ENCODE results near the gene ZNF200.
A peak's percentile ranks its signal among the peaks of the same experiment; 100 is the strongest.
"Not testable (repeated sequence)": the region's sequence is repeated elsewhere in the genome, so short reads cannot be mapped to it uniquely, and the experiment has no call there.

The ZNF200 gene

DNA sequence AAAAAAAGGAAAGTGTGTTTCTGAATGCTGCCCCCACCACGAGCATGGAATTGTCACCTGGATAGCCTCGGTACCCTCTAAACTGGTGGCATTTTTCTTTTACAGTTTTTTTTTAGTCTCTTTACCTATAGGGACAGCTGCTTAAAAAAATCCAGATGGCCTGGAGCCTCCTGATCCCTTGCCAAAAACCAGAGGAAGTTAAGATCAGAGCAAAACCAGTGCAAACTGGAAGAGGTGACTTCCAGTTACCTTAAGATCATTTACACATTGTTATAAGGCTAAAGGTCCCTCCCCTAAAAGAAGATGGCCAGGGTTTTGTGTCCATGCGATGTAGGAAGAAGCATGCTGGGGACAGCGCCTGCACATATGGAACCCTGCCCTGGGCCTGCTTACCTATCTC, 18.0 kb upstream of the ZNF200 start:
- no peak for DNase-seq (ENCODE audit: low read depth in 1 of 2, low spot score in 1 of 2)

DNA sequence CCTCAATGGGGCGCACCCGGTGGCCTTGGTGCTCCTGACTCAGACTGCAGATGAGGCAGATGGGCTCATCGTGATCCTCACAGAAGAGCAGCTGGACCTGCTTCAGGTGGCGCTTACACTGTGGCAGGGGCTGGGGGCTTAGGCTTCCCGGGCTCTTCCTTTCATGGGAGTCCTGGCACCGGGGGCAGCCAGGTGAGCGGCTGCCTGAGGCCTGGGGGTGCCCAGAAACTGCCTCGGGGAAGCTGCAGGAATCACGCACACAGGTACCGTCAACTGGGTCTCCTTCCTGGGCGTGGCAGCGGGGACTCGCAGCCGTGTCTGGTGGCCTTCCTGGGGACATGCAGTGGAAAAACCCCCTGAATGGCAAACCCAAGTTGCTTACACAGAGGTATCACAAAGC, 14.5 kb upstream of the ZNF200 start:
- DNase-seq (ENCODE audit: low read depth in 1 of 2, low spot score in 1 of 2), result no peak

DNA sequence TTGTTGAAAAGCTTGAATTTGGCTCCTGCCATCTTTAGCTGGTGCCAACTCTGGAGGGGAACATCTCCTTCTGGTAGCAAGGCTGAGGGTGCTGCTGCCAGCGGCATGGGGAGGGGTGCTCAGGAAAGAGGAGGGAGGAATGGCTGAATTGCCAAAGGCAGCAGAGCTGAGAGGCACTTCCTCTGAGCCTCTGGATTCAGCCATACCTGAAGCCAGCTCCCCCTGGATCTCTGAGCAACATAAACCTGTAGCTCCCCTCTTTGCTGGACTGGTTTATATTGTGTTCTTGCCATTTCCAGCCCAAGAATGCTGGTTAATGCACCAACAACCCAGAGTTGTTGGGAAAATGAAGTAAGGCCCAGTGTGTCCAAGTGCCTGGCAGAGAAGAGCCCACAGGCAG, 14.1 kb upstream of the ZNF200 start:
- no peak for DNase-seq (ENCODE audit: low read depth in 1 of 2, low spot score in 1 of 2)

DNA sequence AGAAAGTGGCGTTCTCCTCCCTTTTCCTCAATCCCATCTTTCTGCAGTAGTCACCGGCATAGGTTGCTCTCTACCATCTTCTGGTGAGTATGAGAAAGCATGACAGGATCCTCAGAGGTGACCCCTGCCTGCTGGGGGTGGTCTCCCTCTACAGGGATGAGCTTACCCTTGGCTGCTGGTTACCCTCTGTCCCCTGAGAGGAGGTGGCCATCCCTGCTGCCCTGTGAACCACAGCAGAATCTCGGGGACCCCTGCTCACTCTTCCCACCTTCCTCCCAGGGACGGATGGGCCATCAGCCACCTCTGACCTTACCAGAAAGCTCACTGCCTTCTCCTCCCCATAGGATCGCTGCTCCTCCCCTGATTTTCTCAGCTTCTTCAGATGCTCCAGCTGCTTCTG, 13.6 kb upstream of the ZNF200 start:
- DNase-seq (ENCODE audit: low read depth in 1 of 2, low spot score in 1 of 2), result no peak

DNA sequence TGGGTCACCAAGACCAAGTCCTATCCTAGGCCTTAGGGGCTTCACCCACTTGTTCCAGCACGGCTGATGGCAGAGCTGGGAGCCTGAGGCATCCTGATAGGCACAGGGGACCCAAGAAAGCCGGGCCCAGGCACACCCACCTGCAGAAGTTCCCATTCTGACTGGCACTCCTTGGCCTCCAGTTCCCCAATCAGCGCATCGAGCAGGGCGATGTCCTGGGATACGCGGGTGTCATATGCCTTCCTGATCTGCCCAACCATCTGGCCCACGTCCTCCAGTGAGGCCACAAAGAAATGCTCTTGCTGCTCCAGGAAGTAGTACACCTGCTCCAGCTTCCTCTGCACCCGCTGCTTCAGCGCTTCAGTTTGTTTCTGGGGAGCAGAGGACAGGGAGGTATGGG, 11.9 kb upstream of the ZNF200 start:
- DNase-seq (ENCODE audit: low read depth in 1 of 2, low spot score in 1 of 2), result no peak

DNA sequence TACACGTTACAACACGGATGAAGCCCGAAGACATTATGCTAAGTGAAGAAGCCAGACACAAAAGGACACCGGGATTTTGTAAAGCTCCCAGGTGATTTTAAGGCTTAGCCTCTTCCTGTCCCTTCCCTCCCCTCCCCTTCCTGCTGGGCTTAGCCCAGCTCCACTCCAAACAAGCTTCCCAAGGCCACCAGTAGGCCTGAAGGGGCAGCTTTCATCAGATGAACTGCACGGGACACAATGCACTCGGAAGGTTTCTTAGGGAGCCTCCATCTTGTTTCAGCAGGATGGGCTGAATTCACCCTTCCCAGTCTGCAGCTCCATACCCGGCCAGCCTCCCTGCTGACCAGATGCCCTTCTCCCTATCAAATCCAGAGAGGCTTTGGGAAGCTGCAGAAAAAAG, 11.0 kb upstream of the ZNF200 start:
- DNase-seq (ENCODE audit: low read depth in 1 of 2, low spot score in 1 of 2), result no peak

DNA sequence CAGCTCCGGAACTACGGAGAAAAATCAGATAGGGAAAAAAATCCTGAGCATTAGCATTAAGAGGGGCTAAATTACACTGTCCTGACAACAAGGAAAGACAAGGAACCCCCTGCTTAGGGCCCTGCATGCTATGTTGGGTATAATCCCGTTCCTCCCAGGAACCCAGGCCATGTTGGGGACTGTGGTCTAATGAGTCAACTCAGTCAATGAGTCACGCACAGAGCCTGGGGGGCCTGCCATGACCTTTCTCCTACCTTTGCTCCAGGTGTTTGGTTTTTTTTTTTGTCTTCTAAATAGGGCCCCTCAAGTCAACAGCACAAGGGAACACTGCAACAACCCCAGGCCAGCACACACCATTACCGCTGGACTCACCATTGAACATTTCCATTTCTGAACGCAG, 8.9 kb upstream of the ZNF200 start:
- no peak for DNase-seq (ENCODE audit: low read depth in 1 of 2, low spot score in 1 of 2)

DNA sequence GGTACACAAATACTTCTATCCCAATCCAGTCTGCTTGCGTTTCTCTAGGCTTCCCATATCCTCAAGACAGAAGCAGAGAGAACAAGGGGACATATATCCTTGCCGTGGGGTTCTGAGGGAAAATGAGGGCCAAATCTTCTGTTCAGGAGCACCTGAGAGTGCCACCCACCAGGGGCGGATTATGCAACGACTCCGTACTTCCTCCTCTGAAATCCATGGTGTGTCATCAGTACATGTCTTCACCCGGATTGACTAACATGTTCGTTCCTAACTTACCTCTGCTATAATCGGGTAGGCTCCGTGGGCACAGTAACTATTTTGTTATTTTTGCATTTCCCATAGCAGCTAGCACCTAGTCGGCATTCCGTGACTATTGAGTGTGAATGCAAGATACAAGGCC, 7.8 kb upstream of the ZNF200 start:
- DNase-seq (ENCODE audit: low read depth in 1 of 2, low spot score in 1 of 2), result no peak

DNA sequence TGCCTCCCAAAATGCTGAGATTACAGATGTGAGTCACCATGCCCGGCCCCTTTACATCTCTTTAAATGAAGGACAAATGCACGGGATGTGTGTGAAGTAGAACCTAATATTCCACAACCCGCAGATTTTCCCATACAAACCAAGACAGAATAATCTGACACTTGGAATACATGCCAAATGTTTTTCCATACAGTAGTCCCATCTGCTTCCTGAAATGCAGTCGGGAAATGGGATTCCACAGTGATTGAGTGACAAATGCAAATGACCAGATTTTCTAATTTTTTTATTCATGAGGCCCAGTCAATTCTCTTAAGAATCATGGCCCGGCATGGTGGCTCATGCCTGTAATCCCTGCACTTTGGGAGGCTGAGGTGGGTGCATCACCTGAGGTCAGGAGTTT, 6.8 kb upstream of the ZNF200 start:
- DNase-seq (ENCODE audit: low read depth in 1 of 2, low spot score in 1 of 2), result no peak

DNA sequence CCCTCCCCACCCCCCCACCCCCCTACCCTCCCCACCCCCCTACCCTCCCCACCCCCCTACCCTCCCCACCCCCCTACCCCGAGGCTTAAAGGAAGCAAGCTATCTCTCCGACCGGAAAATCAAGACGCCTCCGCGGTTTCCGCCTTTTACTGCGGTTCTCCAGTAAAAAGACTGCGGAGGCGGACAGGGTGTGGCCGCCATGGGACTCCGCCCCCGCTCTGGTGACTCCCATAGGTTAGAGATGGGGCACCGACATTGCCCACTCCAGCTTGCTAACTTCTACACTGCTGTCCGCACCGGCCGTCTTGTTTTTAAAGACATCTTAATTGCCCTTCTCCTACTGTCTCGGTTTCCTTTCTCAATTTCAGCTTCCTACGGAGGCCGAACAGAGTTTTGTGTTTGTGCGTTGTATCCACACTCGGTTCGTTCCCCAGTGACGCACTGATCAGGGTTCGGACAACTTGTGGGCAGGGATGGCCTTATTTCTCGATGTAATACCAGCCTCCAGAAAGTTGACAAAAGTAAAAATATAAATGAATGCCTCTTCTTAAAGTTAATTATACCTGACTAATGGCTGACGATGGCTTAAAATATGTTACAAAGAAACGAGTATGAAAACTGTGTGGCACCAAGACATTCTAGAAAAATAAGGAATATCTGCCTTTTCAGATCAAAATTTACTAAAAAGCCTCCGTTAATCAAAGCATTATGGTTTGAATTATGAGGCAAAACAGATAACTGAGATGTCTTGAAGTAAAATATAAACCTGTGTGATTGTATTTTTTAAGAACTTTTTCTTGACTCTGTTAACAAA, 1.1 kb upstream of the ZNF200 start:
- DNase-seq (ENCODE audit: low read depth in 1 of 2, low spot score in 1 of 2), result peak in 1 of 2 donors; percentile 15

DNA sequence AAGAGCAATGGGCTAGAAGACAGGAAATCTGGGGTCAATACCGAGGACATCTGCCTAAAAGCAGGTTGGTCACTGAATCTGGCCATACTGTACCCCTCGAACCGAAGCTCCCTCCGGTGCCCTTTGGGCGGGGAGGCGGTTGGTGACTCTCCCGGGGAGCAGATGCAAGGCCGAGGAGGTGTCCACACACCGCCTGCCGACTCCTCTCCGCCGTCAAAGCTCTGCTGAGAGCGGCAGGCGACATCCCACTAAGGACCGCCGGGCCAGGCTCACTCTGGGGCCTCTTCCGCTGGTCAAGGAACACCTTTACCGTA, 458 bp downstream of the ZNF200 start:
- DNase-seq (ENCODE audit: low read depth in 1 of 2, low spot score in 1 of 2), result no peak

DNA sequence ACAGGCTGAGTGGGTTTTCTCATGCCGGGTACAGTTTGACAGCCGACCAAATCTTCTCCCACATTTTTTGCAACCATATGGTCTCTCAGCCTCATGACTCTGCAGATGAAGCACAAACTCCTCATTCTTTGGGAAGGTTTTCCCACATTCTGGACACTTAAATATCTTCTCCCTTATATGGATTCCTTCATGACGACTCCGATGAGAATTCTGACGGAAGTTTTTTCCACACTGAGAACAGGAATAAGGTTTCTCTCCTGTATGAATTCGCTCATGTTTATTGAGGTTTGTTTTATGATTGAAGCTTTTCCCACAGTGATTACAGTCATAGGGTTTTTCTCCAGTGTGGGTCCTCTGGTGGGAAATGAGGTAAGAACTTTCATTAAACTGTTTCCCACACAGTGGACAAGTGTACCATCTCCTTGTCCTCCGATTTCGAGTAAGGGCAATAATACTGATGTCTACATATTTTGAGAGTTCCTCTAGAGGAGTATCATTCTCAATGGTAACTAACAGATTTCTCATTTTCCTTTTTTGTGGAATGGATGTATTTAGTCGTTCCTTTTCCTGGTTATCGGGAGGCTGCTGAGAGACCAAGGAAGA, 10.9 kb downstream of the ZNF200 start:
- DNase-seq (ENCODE audit: low read depth in 1 of 2, low spot score in 1 of 2), result no peak

DNA sequence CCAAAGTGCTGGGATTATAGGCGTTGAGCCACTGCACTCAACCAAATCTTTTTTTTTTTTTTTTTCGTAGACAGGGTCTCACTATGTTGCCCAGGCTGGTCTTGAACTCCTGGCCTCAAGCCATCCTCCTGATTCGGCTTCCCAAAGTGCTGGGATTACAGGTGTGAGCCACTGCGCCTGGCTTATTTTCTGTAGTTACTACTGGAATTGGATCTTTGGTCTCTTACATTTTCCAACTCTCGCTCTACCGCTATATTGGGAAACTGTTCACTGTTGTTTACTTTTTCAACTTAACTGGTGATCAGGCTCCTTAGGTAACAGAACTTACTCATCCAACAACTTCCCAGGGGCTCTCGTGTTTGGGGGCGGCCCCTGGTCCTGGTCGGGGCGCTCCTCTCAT, 14.1 kb downstream of the ZNF200 start:
- DNase-seq (ENCODE audit: low read depth in 1 of 2, low spot score in 1 of 2), result no peak

DNA sequence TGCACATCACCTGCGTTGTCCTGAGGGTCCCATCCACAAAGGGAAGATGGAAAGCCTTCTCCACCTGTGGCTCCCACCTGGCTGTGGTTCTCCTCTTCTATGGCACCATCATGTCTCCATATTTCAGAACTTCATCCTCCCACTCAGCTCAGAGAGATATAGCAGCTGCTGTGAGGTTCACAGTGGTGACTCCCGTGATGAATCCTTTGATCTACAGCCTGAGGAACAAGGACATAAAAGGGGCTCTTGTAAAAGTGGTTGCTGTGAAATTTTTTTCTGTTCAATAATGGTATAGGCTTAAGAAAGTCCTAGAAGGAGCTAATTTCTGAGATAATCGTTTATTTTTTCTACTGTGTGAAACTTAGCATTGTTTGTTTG, 18.7 kb downstream of the ZNF200 start:
- DNase-seq (ENCODE audit: low read depth in 1 of 2, low spot score in 1 of 2), result no peak

DNA sequence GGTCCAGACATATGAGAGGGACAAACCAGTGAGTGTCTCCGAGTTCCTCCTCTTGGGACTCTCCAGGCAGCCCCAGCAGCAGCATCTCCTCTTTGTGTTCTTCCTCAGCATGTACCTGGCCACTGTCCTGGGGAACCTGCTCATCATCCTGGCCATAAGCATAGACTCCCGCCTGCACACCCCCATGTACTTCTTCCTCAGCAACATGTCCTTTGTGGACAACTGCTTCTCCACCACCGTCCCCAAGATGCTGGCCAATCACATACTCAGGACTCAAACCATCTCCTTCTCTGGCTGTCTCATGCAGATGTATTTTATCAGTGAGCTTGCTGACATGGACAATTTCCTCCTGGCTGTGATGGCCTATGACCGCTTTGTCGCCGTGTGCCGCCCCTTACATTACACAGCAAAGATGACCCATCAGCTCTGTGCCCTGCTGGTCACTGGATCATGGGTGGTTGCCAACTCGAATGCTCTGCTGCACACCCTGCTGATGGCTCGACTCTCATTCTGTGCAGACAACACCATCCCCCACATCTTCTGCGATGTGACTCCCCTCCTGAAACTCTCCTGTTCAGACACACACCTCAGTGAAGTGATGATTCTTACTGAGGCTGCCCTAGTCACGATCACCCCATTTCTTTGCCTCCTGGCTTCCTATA, 19.2 kb downstream of the ZNF200 start:
- no peak for DNase-seq (ENCODE audit: low read depth in 1 of 2, low spot score in 1 of 2)

DNA sequence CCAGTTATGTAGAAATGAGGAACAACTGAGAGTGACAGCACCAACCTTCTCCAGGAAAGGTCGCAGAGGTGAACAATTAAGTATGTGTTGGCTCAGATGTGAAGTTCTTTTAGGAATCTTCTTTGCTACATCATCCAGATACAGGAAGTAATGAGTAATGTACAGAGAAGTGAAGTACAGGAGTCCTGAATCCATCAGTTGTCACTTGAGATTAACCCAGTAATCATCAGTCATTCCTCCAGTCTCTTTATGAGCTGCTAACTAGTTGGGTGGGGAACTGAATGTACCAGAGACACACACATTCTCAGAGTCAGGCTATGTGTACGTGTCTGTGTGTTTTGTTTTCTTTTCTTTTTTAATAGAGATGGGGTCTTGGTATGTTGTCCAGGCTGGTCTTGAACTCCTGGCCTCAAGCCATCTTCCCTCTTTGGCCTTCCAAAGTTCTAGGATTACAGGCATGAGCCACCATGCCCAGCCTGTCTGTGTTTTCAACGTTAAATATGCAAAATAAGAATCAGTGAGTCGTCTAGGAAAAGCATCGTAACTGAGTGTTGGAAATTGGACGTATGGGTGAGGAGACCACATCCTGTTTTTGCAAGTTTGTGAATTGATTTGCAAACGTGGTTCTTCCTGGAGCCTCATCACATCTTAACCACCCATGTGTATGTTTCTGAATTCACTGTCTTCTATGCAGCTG, 19.9 kb downstream of the ZNF200 start:
- DNase-seq (ENCODE audit: low read depth in 1 of 2, low spot score in 1 of 2), result no peak

DNA sequence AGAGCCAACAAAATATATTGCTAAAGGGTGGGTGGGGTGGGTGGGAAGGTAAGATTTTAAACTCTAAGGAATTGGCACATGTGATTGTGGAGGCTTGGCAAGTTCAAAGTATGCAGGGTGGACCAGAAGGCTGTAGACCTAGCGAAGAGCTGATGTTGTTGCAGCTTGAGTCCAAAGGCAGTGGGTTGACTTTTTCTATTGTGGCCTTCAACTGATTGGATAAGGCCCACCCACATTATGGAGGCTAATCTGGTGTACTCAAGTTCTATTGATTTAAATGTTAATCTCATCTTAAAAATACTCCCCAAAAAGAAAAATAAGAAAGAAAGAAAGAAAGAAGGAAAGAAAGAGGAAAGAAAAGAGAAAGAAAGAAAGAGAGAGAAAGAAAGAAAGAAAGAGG, 22.4 kb downstream of the ZNF200 start:
- no peak for DNase-seq (ENCODE audit: low read depth in 1 of 2, low spot score in 1 of 2)

DNA sequence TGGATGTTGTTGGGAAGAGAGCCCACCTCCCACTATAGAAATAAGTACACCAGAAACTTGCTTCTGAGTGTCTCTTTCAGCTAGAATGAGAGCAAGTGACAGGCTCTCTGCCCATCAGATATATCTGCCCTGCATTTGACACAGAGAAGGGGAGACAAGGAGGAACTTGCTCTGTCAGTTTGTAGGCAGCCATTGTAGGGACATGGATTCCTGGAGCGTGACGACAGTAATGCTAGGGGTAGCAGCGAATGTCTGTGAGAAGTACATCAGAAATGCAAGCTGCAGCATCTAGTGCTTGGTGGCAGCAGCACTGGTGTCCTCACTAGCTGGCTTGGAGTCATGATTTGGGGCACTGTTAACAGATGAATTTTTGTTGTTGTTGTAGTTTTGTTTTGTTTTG, 23.0 kb downstream of the ZNF200 start:
- DNase-seq (ENCODE audit: low read depth in 1 of 2, low spot score in 1 of 2), result no peak

DNA sequence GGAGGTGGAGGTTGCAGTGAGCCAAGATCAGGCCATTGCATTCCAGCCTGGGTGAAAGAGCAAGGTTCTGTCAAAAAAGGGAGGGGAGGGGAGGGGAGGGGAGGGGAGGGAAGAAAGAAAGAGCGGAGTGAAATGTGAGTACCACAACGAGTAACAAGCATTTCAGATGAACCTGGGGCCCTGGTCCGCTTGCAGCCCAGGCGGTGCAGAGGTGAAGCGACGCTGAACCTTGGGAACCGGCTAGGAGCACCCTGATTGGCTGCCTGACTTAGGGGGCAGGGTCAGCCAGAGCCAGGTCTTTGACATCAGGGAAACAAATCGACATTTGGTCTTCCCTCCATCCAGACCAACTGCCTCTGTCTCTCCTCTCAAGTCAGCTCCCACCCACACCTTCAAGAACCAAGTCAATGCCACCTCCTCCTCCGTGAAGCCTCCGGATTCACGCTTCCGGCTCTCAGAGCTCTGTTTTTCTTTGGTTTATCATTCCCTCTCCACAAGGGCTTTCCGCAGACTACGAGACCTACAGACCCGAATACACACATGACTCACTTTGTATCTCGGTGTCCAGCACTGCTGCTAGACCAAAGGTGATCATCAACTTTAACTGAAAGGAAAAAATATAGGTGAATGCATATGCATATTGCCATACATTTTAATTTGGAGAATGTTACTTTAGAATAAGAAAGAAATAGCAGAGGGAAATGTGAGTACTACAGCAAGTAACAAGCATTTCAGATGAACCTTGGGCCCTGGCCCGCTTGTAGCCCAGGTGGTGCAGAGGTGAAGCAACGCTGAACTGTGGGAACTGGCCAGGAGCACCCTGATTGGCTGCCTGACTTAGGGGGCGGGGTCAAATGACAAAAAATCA, 27.6 kb downstream of the ZNF200 start:
- no peak for DNase-seq (ENCODE audit: low read depth in 1 of 2, low spot score in 1 of 2)

DNA sequence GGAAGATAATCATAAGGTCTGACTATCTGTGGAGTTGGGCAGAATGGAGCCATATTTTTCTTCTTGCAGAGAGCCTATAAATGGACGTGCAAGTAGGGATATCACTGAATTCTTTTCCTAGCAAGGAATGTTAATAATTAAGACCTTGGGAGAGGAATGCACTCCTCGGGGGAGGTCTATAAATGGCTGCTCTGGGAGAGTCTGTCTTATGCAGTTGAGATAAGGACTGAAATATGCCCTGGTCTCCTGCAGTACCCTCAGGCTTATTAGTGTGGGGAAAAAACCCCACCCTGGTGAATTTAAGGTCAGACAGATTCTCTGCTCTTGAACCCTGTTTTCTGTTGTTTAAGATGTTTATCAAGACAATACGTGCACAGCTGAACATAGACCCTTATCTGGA, 29.0 kb downstream of the ZNF200 start:
- DNase-seq (ENCODE audit: low read depth in 1 of 2, low spot score in 1 of 2), result not testable (repeated sequence)

DNA sequence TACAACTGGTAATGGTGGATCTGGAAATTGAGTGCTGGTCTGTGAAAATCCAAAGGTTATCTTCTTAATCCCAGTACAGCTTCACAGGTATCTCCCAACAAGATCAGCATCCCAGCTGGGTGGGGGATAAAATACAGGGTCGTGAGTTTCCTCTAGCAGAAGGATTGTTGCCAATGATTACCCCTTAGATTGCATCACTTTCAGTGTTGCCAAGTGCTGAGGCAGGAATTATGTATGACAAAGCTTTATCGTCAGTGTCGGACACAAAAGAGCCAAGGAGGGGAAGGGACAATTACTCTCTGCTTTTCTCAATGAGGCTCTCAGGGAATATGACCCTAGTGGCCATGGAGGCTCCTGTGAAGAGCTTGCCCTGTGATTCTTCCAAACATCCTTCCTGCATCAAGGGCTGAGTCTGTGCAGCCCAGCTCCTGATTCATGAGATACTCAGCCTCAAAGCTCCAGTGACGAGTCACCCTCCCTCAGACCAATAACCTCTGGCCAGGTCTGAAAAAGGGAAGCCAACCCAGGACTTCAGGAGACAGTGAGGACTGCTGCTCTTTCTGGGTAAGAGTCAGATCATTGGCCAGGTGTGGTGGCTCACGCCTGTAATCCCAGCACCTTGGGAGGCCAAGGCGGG, 31.9 kb downstream of the ZNF200 start:
- no peak for DNase-seq (ENCODE audit: low read depth in 1 of 2, low spot score in 1 of 2)

All from stimulated activated CD4-positive, alpha-beta T cell treated with anti-CD3 and anti-CD28 coated beads, Interleukin-15, amount 100 ng/mL, for 1 hour (primary cell).